H1 (cell line): ENCODE measurements around the gene KCNMA1. TPM values are rescaled to one million over a fixed set of nuclear protein-coding genes. Genes with fewer than 3 reads are reported as not detected.

Experiments used
- ATF2 ChIP-seq: IDR thresholded peaks from 2 replicates; pipeline ENCODE4 v1.6.1; 2012; ENCODE audit warnings: low read length, inconsistent platforms
- CHD7 ChIP-seq: fragments of 300-600 bp; sonication (generic); IDR thresholded peaks from 2 replicates; pipeline ENCODE4 v1.7.1; 2012; ENCODE audit warnings: low read length, moderate library complexity, mild to moderate bottlenecking, inconsistent platforms; ENCODE audit not compliant: insufficient replicate concordance
- polyA plus RNA-seq, 7 experiments: library from polyadenylated mRNA; depleted of rRNA in 3 of 7; stranded (reverse) in 5 of 7; unstranded in 2 of 7; fragments of >200 nt in 5 of 7; fragments of 200-250 nt in 2 of 7; gene quantifications; 1 replicate in 5 of 7; 2 replicates in 1 of 7; 4 replicates in 1 of 7; pipeline versions ENCODE4 v1.2.1 to v1.2.3, GENCODE V29; 2011 to 2013; ENCODE audit warnings: missing spikeins in 2 of 7, mixed read lengths in 2 of 7
- total RNA-seq: library from RNA; stranded (reverse); fragmentation: NEBNext Ultra II Directional; extraction: Animal tissue kit (Norgen Biotek cat#: 25700); gene quantifications from 2 replicates; pipeline ENCODE4 v1.2.1, GENCODE V29; 2021

Gene KCNMA1
- total and polyA plus RNA-seq, 2 of the 8 experiments (the other 6 are each of a cell fraction or from before 2014, with no cell fraction given): 10.2 to 11.1 TPM

- TF ChIP-seq CHD7: no peak
- no peak for TF ChIP-seq ATF2
Measured at GRCh38 chr10:77207828-77208185, 429.8 kb downstream of the KCNMA1 start (continued).
